DMS153 treated with DMSO at 0.1 percent for 48 hours (cell line): ENCODE results near the gene ZNF536.

ENCODE experiments used
- DNase-seq: peaks from one replicate; lab custom pipeline; 2025; ENCODE audit not compliant: unreplicated experiment; lab: John Stamatoyannopoulos, UW

ZNF536 gene

GRCh38 chr19:30555791-30556110 is 183.6 kb downstream of the ZNF536 start:
- DNase-seq: no peak

GRCh38 chr19:30556230-30556711 is 184.1 kb downstream of the ZNF536 start:
- DNase-seq: no peak

- no peak for DNase-seq
Observed at GRCh38 chr19:30557212-30557611, 185.0 kb downstream of the ZNF536 start.

GRCh38 chr19:30557927-30558557 is 185.9 kb downstream of the ZNF536 start:
- DNase-seq: no peak

- DNase-seq: no peak
Observed at GRCh38 chr19:30558793-30559192, 186.6 kb downstream of the ZNF536 start.

GRCh38 chr19:30559446-30559845 is 187.3 kb downstream of the ZNF536 start:
- no peak for DNase-seq

GRCh38 chr19:30562981-30563380 is 190.8 kb downstream of the ZNF536 start:
- DNase-seq: no peak

- no peak for DNase-seq
Observed at GRCh38 chr19:30563691-30564090, 191.5 kb downstream of the ZNF536 start.

- no peak for DNase-seq
Observed at GRCh38 chr19:30564551-30565011, 192.4 kb downstream of the ZNF536 start.

GRCh38 chr19:30565636-30566035 is 193.5 kb downstream of the ZNF536 start:
- no peak for DNase-seq

GRCh38 chr19:30566681-30567420 is 194.7 kb downstream of the ZNF536 start:
- no peak for DNase-seq

- no peak for DNase-seq
Observed at GRCh38 chr19:30567536-30568232, 195.5 kb downstream of the ZNF536 start.

GRCh38 chr19:30570194-30570593 is 198.0 kb downstream of the ZNF536 start:
- no peak for DNase-seq

- no peak for DNase-seq
Observed at GRCh38 chr19:30577551-30578105, 205.4 kb downstream of the ZNF536 start.

- no peak for DNase-seq
Observed at GRCh38 chr19:30579419-30579818, 207.2 kb downstream of the ZNF536 start.

GRCh38 chr19:30580673-30581072 is 208.5 kb downstream of the ZNF536 start:
- DNase-seq: no peak

- DNase-seq: no peak
Observed at GRCh38 chr19:30584090-30584489, 211.9 kb downstream of the ZNF536 start.

- no peak for DNase-seq
Observed at GRCh38 chr19:30587869-30588268, 215.7 kb downstream of the ZNF536 start.

GRCh38 chr19:30590596-30591229 is 218.5 kb downstream of the ZNF536 start:
- no peak for DNase-seq

- no peak for DNase-seq
Observed at GRCh38 chr19:30593356-30593755, 221.2 kb downstream of the ZNF536 start.
